IPS-18c (cell line): ENCODE measurements around the gene SLC49A3.
A peak's percentile ranks its signal among the peaks of the same experiment; 100 is the strongest.
"Not testable (repeated sequence)": the region's sequence is repeated elsewhere in the genome, so short reads cannot be mapped to it uniquely, and the experiment has no call there.

Source experiments
- H3K4me3 ChIP-seq: 2 replicates; pipeline ENCODE4 v1.7.0; 2013; ENCODE audit warnings: low read depth, mild to moderate bottlenecking, low read length, moderate library complexity; ENCODE audit not compliant: insufficient read depth
- H3K9me3 ChIP-seq: one replicate; pipeline ENCODE4 v1.6.1; 2013; ENCODE audit warnings: mild to moderate bottlenecking, low read length, moderate library complexity; ENCODE audit not compliant: control insufficient read depth, insufficient read depth

SLC49A3 gene

DNA sequence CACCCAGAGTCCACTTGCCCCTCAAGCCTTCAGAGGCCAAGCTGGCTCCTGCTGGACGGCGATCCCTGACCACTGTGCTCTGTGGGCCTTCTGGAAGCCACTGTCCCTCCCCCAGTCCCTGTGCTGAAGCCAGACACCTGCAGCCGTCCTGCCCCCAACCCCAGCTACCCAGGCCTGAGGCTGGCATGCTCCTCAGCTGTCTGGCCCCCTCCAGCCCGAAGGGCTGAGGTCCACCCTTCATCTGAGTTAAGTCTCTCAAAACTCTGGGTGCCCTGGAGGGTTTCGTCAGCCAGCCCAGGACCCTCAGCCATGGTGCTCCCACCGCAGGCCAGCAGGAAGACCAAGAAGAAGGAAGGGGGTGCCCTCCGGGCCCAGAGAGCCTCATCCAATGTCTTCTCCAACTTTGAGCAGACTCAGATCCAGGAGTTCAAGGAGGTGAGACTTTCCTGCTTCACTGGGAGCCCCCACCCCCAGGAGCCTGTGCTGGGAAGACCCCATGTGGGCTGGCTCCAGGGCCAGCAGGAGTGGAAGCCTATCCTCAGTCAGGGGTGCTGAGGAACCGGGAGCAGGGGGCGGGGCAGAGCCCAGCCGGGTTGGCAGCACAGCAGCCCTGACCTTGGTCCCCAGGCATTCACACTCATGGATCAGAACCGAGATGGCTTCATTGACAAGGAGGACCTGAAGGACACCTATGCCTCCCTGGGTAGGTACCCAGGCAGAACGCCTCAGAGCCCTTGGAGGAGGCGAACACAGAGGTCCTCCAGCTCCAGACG lies 10.4 kb downstream of the SLC49A3 start:
- H3K9me3 ChIP-seq = no peaks in the 10 kb centered on the region

DNA sequence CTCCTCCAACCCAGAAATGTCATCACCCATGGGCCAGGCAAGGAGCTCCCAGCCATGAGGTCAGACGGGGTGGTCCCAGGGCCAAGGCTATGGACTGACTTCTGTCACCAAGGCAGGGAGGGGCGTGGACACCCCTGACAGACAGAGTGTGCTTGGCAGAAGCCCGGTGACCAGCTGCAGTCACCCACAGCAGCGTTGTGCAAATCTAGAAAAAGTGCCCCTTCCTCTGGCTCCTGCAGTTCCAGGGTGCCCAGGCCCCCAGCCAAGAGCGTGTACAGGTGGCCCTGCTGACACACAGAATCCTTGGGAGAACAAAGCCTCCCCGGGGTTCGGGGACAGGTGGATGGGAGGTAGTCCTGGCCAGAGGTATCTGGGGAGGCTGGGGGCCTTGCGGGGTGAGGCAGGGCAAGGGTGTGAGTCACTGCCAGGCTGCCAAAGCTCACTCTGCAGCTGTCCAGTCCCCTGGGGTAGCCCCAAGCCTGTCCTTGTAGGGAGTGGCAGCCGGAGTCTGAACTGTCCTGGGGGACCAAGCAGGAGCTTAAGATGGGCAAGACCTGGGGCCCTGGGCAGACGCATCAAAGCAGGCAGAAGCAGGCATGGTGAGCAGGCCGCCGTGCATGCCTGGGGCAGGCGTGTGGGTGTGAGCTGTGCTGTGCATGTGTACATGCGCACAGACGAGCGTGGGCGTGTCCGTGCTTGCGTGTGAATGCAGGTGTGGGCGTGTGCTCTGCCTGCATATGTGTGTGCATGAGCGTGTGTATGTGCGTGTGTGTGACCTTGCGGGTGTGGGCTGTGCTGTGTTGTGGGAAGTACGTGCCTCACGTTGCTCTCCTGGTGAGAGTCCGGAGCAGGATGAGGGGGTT lies 11.3 kb downstream of the SLC49A3 start:
- H3K4me3 ChIP-seq = no peak overlapping the region
- H3K9me3 ChIP-seq = no peaks in the 10 kb centered on the region

More for the DNA sequence above, 10.4 kb downstream of the SLC49A3 start:
- no peak overlapping the region for H3K4me3 ChIP-seq

DNA sequence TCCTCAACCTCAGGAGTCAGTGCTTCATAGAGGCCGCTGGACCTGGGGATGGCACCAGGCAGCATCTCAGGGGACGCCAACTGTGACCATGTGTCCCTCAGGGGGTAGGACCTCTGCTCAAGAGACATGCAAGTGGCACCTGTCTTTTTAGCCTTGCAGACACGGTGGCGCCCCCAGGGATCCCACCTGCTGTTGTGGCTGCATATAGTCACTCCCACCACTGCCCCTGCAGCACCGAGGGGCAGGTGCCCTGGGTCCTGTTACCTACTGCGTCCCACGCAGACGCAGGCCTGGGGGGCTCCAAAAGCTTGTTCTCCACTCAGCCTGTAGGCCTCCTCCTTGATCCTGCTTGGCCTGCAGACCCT lies 12.1 kb downstream of the SLC49A3 start:
- Histone ChIP-seq H3K4me3 (no peak overlapping the region), H3K9me3 (no peaks in the 10 kb centered on the region)

DNA sequence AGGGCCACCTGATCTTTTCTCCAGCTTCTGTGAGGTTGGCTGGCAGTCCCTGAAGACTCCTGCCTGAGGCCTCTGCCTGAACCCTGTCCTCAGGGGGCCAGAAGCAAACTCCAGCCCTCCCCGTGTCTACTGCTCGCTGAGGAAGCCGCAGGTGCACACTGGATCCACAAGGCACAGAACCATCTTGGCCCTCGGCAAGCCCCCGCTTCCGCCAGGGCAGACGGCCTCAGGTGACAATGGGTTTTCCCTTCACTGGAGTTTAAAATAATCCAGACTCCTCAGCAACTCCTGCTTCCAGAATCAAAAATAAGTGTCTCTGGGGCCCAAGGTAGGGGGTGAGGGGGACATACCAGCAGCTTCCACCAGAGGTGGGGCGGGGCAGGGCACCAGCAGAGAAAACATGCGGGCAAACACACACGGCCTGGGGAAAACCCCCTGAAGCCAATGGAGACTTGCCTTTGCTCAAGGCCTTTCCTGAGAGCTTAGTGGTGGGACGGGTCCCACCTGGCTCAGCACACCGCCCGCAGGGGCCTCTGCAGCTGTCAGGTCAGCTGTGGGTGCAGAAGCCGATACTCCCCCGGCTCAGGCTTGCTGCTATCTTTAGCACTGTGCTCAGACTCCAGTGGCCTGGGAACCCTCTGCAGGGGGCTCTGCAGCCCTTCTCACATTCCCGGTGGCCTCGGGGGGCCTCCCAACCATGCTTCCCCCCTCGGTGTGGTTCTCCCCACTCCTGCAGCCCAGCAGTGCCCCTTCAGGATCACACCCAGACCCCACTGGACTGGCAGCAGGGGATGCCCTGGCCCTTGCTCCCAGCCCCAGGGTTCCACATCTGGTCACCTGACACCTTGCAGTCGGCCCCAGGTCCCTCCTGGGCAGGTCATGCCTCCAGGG lies 12.7 kb downstream of the SLC49A3 start:
- no peak overlapping the region for H3K4me3 ChIP-seq

DNA sequence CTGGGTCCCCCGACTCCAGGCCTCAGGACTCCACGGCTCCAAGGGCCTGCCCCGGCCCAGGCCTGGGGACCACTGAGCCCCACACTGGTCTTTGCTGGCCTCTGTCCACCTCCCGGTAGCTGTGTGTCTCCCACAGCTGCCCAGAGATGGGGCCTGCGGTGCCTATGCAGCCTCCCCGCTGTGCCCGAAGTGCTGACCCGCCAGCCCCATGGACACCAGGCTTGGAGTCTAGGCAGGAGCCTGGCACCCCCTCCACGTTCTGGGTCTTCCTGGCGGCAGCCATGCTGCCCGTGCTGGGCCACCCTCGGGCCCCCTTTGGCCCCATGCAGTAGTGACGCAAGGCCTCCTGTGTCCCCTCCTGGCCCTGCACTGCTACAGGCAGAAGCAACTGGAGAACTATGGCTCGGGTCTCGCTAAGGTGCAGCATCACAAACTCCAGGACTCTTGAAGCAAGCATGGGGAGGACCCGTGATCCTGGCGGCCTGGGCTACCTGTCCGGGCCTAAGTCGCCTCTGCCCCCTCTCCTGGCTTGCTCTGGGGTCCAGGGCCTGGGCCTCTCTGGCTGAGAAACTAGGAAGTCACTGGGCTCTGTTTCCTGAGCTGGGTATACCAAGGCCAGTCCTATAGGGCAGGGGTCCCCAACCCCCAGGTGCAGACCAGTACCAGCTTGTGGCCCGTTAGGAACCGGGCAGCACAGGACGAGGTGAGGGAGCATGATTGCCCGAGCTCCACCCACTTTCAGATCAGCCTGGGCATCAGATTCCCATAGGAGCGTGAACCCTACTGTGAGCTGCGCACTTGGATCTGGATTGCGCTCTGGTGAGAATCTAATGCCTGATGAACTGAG lies 13.7 kb downstream of the SLC49A3 start:
- peak overlapping the region; percentile 95 for H3K4me3 ChIP-seq
- H3K9me3 ChIP-seq = no peaks in the 10 kb centered on the region

More for the DNA sequence above, 12.7 kb downstream of the SLC49A3 start:
- no peaks in the 10 kb centered on the region for H3K9me3 ChIP-seq

DNA sequence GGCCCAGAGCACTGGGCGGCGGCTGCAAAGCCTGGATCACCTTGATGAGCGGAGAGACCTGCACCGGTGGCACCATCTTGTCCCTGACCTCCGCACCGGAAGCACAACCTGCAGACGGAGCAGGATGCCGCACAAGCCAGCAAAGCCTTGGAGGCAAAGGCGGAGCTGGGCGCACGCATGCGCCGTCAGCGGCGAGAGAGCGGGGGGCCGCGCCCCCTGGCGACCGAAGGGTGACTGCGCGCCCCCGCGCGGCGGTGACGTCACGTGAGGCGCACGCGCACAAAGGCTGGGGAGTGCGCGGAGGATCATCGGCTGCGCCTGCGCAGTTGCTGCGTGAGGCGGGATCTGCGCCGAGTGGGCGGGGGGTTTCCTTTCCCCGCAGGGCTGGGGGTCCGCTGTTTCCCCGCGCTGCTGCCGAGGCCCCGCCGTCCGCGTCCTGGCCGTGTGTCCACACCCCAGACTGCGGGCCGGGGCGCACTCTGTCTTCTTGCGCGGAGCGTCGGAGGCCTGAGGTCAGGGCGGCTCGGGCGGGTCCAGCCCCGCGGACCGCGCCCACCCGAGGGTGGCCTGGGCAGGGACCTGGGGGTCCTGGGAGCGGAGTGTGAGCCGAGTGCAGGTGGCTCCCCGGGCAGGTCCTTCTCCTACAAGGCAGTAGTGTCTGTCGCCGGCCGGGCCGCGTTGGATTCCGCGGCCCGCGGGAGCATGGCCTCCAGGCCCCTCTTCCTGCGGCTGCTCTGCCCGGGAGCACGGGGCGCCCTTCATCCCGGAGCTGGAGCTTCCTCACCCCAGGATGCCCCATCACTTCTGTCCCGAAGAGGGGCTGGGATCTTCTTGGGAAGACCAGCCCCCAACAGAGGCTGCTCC lies 14.5 kb downstream of the SLC49A3 start, which contains the start of the genes ATP5ME and MYL5:
Gene ATP5ME (minus strand): TSS at position 105 of the 864 bp plus-strand sequence. CDS start 29 bp downstream, at position 76.
Gene MYL5 (plus strand): TSS at position 371 of the 864 bp plus-strand sequence. CDS start 3,485 bp downstream, outside the sequence.
- H3K9me3 ChIP-seq = no peaks in the 10 kb centered on the region

DNA sequence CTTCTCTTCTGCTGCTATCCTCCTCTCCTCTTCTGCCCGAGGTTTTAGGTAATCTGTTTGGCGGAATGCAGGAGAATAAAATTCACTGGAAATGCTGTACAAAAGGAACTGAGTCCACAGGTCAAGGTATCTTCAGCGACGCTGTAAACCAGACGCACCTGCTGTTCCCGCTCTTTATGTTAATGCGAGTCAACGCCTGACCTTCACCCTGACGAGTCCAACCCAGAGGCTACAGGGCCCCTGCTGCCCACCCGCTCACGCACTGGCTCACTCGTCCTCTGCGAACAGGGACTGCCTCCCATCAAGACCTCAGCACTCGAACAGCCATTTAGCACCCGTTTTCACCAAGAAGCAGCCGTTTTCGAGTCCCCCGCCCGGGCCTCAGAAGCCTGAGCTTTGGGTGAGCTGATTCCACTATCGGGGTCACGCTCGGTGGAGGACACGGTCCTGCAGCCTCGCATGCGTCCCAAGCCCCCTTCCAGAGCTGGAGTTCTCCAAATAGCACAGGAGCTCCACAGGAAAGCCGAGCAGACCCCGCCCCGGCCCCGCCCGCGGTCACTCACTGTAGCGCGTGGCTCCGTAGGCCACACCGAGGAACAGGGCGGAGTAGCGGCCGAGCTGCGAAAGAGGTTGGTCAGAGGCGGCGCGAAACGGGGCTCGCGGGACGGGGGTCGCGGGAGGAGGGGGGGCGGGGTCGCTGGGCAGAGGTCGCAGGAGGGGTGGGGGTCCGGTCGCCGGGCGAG lies 15.4 kb downstream of the SLC49A3 start:
- H3K9me3 ChIP-seq = no peaks in the 10 kb centered on the region

More for the DNA sequence above, 14.5 kb downstream of the SLC49A3 start, which contains the start of the genes ATP5ME and MYL5:
- peak within 1 kb of the TSS; percentile 95 for H3K4me3 ChIP-seq

DNA sequence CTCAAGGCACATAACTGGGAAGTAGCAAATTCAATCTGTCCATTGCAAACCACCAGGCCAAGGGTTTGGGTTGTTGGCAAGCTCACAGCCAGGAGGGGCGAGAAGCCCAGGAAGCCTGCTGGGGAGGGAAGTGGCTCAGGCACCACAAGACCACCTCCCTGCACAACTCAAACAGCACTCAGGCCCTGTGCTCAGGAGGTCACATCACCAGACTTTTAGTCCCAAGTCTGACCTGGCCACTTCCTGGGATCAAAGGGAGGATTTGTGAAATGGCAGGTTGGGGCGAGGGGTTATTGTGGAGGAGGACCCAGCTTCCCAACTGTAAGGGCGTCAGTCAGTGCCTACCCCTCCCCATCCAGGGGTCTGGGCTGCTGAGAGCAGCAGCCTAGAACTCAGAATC lies 17.2 kb downstream of the SLC49A3 start:
- no peak overlapping the region for H3K4me3 ChIP-seq
- no peaks in the 10 kb centered on the region for H3K9me3 ChIP-seq

More for the DNA sequence above, 15.4 kb downstream of the SLC49A3 start:
- H3K4me3 ChIP-seq = peak overlapping the region; percentile 87

DNA sequence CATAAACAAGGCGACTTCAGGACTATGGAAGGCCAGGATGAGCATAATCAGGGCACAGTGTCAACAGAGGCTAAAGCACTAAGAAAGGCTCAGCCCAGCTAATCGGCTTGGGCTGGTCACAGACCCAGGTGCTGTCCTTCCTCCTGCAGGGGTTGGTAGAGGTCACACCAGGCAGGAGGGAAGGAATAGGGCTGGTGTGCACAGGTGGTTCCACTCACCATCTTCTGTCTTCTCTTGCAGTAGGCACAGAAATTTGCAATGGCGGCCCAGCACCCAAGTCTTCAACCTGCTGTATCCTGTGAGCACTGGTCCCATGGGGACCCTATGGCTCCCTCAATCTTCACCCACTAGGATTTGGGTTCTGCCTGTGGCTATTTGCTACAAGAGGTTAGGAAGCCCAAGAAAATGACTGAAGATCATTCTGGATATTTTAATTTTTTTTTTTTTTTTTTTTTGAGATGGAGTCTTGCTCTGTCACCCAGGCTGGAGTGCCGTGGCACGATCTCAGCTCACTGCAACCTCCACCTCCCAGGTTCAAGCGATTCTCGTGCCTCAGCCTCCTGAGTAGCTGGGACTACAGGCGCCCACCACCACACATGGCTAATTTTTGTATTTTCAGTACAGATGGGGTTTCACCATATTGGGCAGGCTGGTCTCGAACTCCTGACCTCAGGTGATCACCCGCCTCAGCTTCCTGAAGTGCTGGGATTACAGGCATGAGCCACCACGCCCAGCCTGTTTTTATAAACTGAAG lies 19.0 kb downstream of the SLC49A3 start:
- H3K4me3 ChIP-seq, H3K9me3 ChIP-seq: not testable (repeated sequence)

DNA sequence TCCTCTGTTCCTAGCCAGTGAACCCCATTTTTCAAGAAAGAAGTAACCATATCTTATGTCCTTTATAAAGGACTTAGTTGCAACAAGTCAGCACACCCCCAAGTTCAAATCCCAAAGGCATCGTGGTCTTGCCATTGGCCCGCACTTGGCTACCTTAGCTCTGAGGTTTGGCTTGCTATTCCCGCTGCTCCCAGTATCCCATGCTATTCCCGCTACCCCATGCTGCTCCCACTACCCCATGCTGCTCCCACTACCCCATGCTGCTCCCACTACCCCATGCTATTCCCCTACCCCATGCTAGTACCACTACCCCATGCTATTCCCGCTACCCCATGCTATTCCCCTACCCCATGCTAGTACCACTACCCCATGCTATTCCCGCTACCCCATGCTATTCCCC lies 20.7 kb downstream of the SLC49A3 start:
- H3K4me3 ChIP-seq = not testable (repeated sequence)

DNA sequence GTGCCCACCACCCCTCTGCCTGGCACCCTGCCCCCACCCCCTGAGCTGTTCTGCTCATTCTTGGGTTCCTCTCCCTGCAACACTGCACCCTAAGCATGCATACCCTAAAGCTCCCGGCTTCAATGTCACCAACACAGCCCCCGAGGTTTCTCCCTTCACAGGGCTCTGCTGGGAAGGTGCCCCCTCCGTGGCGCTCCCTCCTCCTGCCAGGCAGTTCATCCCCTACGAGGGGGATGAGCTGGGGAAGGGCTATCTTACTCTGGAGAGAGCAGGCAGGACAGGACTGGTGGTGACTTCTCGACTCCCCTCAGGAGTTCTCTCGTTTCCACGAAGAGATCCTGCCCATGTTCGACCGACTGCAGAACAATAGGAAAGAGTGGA lies 21.4 kb downstream of the SLC49A3 start:
- Histone ChIP-seq H3K4me3 (no peak overlapping the region), H3K9me3 (no peaks in the 10 kb centered on the region)

More for the DNA sequence above, 20.7 kb downstream of the SLC49A3 start:
- H3K9me3 ChIP-seq = not testable (repeated sequence)

DNA sequence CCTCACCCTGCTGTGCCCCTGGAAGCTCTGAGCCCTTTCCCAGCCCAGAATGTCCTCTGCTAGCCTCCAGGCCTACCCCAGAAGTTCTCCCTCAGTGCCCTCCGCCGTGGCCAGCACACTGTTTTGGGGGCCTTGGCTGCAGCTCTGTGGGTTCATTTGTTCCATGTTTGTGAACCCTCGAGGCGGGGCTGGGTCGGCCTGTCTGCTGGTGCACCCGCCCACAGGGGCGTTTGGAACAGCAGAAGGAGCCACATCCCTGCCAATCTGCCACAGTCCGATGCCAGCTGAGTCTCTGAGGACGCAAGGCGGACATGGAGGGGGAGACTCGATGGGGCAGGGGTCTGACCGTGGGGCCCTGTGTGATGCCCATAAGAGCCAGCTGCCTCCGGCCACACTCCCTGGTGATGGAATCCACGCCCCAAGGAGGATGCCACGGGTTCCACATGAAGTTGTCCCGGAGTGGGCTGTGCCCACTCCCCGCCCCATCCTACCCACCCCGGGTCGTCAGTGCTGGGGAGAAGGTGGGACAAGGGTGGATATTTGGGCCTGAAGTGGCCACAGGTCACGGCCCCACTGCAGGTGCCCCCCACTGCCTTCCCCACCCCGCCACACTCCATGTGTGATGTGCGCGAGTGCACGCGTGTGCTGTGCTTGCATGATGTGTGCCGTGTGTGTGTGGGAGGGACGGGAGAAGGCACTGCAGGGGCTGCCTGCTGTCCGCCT lies 22.0 kb downstream of the SLC49A3 start:
- Histone ChIP-seq H3K4me3 (no peak overlapping the region), H3K9me3 (no peaks in the 10 kb centered on the region)

DNA sequence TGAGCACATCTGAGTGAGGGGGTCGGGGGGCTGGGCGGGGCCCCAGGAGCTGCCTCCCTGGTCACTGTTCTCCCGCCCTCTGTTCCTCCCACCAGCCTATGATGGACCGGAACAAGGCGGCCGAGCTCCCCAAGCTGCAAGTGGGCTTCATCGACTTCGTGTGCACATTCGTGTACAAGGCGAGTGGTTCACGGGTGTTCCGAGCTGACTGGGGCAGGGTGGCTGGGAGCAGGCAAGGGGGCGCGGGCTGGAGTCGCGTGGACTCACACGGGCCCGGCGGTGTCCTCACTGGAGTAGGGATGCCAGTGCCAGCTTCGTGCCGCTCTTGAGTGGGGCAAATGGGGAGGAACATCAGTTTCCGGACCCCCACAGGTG lies 22.5 kb downstream of the SLC49A3 start:
- H3K9me3 ChIP-seq = no peaks in the 10 kb centered on the region
- H3K4me3 ChIP-seq = no peak overlapping the region
